COR-L47 (cell line): Measurements from ENCODE around the gene TECR.

ENCODE experiments used
- DNase-seq: peaks from one replicate; lab custom pipeline; 2025; lab: John Stamatoyannopoulos, UW

TECR gene

GRCh38 chr19:14507704-14508542 lies 21.5 kb upstream of the TECR start:
- DNase-seq, result no peak

DNA sequence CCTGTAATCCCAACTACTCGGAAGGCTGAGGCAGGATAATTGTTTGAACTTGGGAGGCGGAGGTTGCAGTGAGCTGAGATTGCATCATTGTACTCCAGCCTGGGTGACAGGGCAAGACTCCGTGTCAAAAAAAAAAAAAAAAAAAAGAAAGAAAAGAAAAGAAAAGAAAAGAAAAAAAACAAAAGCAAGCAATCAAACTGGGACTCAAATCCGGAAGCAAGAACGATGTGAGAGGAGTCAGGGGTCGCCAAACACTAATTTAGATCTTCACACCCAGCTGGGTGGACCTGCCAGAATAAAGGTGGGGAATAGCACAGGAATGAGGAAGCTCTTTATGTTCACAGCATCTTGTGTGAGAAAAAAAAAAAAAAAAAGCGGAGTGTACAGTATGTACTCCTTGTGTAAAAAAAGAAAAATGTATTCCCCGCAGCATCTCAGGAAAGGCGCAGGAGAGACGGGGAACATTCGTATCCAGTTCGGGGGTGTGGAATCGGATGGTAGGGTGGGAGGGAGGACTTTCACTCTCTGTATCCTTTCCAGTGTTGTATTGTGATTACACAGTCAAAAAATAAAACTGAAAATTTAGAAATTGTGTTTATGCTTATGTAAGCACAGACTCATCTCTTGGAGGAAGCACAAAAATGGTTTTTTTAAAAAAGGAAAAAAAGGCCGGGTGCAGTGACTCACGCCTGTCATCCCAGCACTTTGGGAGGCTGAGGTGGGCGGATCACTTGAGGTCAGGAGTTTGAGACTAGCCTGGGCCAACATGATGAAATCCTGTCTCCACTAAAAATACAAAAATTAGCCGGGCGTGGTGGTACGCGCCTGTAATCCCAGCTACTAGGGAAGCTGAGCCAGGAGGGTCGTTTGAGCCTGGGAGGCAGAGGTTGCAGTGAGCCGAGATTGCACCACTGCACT lies 18.8 kb upstream of the TECR start:
- DNase-seq, result no peak

DNA sequence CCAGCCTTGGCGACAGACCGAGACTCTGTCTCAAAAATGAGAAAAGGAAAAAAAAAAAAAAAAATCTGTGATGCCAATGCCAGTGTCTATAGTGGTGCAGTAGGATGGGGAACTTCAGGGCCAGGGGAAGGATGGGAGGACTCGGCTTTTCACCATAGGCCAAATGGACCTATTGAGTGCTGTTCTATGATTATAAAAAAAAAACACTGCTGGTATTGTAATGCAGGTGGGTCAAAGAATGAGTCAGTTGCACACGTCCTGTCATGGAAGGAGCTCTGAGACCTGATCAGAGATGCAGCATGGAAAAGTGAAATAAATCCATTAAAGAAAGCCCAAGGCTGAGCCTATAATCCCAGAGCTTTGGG lies 18.2 kb upstream of the TECR start:
- no peak for DNase-seq

DNA sequence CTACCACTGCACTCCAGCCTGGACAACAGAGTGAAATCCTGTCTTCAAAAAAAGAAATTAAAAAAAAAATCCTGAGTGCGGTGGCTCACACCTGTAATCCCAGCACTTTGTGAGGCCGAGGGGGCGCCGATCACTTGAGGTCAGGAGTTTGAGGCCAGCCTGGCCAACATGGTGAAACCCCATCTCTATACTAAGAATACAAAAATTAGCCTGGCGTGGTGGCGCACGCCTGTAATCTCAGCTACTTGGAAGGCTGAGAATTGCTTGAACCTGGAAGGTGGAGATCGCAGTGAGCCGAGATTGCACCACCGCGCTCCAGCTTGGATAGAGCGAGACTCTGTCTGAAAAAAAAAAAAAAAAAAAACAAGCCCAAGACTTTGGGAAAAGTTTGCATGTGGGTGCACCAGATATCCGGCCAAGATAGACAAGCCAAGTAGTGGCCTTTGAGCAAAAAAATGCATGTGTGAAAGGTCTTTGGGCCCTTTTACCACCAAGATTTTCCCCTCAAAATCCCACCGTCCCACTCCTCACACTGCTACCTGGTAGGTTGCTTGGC lies 16.9 kb upstream of the TECR start:
- no peak for DNase-seq

DNA sequence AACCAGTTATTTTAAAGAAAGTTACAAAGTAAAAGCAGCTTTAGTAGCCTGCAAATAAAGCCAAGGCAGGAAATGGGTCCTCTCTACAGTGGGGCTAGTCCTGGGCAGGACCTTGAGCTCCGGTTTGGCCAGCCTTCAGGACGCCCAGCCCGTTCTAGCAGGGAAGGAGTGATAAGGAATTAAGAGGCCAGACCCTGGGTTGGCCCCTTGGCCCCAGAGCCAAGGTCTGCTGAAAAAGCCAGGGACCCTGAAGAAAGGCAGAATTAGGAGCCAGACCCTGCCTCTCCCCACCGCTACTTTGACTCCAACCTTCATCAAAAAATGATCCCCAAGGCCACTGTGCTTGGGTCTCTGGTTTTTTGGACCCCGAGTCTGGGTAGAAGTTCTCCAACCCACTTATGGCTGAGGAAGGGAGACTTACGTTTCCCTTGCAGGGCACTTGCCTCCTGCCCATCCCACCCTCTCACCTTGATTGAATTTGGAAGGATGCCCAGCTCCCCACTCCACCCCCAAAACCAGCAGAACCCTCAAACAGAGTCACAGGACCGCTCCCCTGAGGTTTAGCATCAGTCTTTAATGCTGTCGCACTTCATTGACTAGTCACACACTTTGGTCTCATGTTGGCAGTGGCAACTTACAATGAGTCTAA lies 15.1 kb upstream of the TECR start:
- no peak for DNase-seq

DNA sequence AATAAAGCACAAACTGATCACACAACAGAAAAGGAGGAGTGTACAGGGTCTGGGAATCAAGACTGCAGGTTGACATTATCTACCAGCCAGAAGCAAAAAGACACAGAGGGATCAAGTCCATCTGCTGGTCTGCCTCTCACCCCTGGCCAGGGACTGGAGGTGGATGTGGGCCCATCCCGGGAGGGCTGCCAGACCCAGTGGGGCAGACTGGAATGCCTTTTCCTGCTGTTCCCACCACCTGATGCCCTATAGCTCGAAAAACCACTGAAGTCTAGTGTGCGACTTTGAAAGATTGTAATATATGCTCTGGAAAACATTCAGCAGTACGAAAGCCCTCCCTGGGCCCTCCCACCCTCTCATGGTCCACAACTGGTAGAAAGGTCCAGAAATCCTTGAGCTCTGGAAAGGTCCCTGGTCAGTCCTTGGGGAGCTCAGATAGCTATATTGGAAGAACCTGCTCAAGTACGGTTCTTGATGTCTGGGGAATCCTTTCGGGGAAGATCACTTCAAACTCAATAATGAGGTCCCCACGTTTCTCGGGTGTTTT lies 13.8 kb upstream of the TECR start:
- no peak for DNase-seq

- no peak for DNase-seq
These were observed 13.3 kb upstream of the TECR start for GRCh38 chr19:14516048-14516534.

DNA sequence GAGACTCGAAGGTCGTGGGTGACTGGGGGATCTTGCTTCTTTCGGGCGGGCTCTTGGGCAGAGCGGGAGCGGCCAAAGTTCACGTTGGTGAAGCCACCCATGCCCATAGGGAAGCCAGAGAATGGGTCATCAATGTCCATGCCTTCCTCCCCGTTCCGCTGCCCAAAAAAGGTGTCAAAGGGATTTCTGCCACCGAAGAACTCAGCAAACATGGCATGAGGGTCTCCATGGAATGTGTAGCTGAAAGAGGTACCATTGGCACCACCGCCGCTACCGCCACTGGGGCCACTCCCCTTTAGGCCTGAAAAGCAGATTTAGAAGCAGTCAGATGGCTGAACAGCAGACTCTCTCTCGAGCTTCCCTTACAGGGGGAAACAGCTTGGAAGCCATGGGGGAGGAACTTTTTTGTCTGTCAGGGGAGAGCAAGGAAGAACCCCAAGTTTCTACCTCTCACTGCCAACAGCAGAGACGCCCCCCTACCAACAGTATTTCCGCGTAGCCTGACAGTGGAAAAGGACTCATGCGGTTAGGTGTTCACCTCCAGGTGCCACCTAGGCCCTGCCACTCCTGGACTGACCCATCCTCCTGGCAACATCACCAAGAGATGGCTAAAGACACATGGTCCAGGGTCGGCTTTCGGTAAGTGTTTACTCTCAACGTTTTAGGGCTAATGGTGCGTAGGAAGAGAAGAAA lies 12.5 kb upstream of the TECR start:
- DNase-seq, result no peak

GRCh38 chr19:14517446-14517839 lies 12.0 kb upstream of the TECR start:
- DNase-seq, result no peak

- DNase-seq, result peak; percentile 61
These were observed 11.4 kb upstream of the TECR start, which contains the start of gene DNAJB1 for GRCh38 chr19:14517840-14518505. Gene DNAJB1, minus strand, starts transcription at chr19:14518397. Its CDS starts 48 bp downstream, at chr19:14518349.

DNA sequence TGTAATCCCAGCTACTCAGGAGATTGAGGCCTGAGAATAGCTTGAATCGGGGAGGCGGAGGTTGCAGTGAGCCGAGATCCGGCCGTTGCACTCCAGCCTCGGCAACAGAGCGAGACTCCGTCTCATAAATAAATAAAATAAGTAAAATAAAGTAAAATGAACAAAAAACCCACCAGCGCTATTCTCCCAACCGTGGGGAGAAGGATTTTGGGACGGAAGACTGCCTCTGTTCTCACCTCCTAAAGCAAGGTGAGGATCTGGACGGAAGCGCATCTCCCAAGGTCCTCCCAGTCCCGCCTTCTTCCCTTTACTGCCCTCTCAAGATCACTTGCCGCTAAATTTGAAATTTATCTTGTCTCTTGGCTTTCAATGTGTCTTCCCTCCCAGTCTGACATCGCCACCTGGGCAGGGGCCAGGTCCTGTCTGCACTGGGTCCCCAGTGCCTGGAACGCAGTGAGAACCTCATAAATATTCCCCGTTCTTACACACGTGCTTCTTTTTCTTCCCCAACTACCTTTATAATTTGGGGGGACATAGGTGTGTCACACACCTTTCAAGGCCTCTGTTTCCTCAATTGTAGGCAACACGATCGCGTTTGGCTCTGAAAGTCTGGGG lies 10.0 kb upstream of the TECR start:
- no peak for DNase-seq

GRCh38 chr19:14519860-14520407 lies 9.5 kb upstream of the TECR start:
- no peak for DNase-seq

- no peak for DNase-seq
These were observed 8.9 kb upstream of the TECR start for GRCh38 chr19:14520543-14520942.

- DNase-seq, result no peak
These were observed 3.7 kb upstream of the TECR start for GRCh38 chr19:14525729-14526128.

GRCh38 chr19:14526423-14526822 lies 3.0 kb upstream of the TECR start:
- DNase-seq, result no peak

DNA sequence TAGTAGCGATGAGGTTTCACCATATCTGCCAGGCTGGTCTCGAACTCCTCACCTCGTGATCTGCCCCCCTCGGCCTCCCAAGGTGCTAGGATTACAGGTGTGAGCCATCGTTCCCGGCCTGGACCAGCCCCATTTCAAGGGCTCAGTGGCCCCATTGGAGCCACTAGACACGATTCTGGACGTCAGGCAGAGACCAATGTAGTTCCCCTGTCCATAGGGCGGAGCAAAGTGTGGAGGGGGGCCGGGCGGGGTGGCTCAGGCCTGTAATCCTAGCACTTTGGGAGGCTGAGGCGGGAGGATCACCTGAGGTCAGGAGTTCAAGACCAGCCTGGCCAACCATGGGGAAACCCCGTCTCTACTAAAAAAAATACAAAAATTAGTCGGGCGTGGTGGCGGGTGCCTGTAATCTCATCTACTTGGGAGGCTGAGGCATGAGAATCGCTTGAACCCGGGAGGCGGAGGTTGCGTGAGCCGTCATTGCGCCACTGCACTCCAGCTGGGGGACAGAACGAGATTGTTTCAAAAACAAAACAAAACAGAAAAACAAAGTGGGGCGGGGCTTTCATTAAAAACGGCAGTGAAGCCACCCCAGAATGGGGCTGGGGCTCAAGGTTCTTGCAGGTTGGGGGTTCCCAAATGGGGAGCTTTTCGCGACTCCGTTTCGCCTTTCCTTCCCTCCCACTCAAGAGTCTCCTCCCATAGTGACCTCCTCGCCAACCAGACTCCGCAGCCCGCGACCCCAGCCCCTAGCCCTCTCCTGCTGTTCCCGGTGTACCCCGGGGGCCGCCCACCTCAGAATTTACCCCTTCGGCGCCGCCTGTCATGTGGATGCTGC lies 758 bp upstream of the TECR start:
- no peak for DNase-seq

DNA sequence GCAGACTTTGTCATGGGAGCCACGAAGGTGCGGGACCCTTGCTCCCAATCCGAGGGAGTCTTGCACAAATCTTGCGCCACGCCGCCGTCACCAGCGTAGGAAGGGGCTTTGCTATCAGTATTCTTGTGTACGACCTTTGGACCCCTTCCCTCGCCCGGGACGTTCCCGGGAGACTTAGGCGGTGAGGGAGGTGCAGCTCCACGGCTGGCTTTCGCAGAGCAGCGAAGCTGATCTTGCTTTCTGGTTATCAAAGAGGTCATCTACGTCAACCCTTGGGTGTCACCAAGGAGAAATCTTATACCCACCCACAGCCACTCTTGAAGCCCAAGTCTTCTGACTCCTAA lies 583 bp downstream of the TECR start:
- no peak for DNase-seq

DNA sequence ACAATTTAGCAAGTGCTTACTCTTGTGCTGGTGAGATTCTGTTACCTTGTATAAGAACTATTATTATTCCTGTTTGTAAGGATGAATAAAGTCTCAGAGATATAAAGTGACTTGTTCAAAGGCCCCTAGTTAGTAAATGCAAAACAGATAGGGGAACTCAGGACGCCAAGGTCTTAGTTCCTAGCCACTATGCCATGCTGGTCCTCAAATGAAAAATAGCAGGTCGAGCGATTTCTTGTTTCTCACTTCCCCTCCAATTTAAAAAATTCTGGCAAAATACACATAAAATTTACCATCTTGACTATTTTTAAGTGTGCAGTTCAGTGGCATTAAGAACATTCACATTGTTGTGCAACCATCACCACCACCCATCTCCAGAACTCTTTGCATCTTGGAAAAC lies 1.1 kb downstream of the TECR start:
- no peak for DNase-seq

DNA sequence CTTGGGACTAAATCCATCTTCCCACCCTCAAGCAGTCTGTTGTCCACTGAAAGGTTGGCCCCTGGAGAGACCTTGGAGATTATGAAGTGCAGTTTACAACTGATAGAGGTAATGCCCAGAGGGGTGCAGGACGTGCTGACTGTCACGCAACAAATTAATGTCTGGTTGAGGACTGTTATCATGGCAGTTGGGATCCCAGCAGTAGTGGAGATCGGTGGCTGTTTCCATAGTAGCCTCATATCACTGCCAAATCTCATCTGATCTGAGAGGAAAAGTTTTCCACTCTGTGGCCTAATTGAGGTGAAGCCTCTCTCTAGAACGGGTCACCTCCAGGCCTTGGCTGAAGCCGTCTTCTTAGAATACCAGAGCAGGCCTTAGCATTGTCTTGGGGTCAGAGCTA lies 4.1 kb downstream of the TECR start:
- DNase-seq, result no peak
